ENCODE results near the gene FH.

The FH gene

GRCh38 chr1:241460098-241460873 lies 59.3 kb downstream of the FH start:
- DNase-seq: no peak

- peak in 1 of 51 donors; percentile 1 for DNase-seq
Observed at GRCh38 chr1:241459186-241459802, 60.3 kb downstream of the FH start.

GRCh38 chr1:241457421-241457820 lies 62.1 kb downstream of the FH start:
- DNase-seq: no peak

DNA sequence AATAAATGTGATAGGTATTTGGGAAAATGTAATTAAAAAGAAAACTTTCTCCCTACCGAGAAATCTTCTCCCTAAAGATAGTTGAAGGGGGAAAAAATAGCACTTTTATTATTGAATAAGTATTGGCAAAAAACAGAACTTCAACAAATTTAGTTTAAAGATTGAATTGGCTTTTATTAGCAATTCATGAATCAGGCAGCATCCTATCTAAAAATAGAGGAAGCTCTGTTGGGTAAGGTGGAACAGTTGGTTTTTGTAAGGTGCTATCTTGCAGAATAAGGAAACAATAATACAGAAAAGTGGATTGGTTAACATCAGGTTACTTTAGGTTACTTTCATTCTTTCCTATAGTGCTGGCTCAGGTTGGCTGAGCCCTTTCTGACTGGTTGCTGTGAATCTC lies 62.8 kb downstream of the FH start:
- no peak for DNase-seq

DNA sequence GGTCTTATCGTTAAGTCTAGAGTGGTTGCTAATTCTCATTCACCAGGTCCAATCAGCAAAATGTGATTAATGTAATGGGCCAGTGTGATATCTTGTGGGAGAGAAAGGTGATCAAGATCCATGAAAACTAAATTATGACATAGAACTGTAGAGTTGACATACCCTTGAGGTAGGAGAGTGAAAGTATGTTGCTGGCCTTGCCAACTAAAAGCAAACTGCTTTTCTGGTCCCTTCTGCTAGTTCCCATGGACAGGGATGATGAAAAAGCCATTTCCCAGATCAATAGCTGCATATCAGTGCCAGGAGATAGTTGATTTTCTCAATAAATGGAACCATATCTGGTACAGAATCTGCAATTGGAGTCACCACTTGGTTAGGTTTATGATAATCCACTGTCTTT lies 65.8 kb downstream of the FH start:
- no peak for DNase-seq

- no peak for DNase-seq
Observed at GRCh38 chr1:241451956-241452355, 67.6 kb downstream of the FH start.

All from hypothalamus (tissue), 51 donors.